ENCODE data around the gene BPIFB6. TPM values are rescaled to one million over a fixed set of nuclear protein-coding genes. Genes with fewer than 3 reads are reported as not detected.

Gene BPIFB6
- total RNA-seq, 1 experiment from 2014 or later: not detected

DNA sequence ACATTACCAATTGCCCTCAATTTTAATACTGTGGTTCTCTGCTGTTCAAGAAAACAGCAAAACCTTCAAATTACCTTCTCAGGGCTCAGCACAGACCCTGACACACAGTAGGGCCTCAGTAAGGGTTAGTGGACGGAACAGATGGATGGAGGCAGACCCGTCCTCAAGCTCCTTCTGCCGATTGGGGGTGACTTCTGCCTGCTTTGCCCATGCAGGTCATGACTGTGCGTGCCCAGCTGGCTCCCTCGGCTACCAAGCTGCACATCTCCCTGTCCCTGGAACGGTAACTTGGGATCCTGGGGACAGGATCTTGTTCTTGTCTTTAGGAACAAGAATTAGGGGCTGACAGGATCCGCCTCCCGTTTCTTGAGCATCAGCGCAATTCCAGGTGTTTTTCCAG lies 38.2 kb downstream of the BPIFB6 start:
- TF ChIP-seq REST (IDR thresholded peaks at IDR 0.05; ENCODE audit: insufficient read depth in 1 of 2, low read depth in 2 of 2, low read length in 1 of 2): no peak
- no peak for TF ChIP-seq SIN3A (IDR thresholded peaks at IDR 0.05; ENCODE audit: borderline replicate concordance, insufficient read depth, low read depth, low read length)
- no peak for TF ChIP-seq TCF7L2 (IDR thresholded peaks at IDR 0.05; ENCODE audit: low read depth, low read length)
- TF ChIP-seq POLR2AphosphoS5 (IDR thresholded peaks at IDR 0.05; ENCODE audit: low read depth, low read length): no peak
- no peak for TF ChIP-seq CTCF (IDR thresholded peaks at IDR 0.05)
- BruUV-seq (replicated peaks): no TSS peak
- POLR2A ChIA-PET: no interaction called here
- CTCF ChIA-PET: no interaction called here
- Histone ChIP-seq H3K36me3 (ENCODE audit: control insufficient read depth, insufficient read depth, low read length) (no peaks in the 10 kb centered on the region), H3K9me3 (ENCODE audit: control insufficient read depth, insufficient read depth, low read depth, low read length) (no peaks in the 10 kb centered on the region), H3K27ac (ENCODE audit: low read length) (no peak overlapping the region), H3K4me1 (ENCODE audit: control insufficient read depth, insufficient read depth, low read length) (no peaks in the 10 kb centered on the region), H3K4me3 (ENCODE audit: low read depth in 2 of 2, low read length in 2 of 2) (no peak overlapping the region), H3K27me3 (ENCODE audit: control insufficient read depth, insufficient read depth, low read length) (no peaks in the 10 kb centered on the region)
- intact Hi-C loops (cut with micrococcal nuclease; ENCODE audit: unreplicated experiment): no loop called here
- no peak for DNase-seq (ENCODE audit: low read depth, low spot score)
- ATAC-seq: no peak
- in situ Hi-C loops (cut with HindIII; ENCODE audit: low pct_unique_long_range_greater_than_20kb, low sequenced_read_pairs): no loop called here

DNA sequence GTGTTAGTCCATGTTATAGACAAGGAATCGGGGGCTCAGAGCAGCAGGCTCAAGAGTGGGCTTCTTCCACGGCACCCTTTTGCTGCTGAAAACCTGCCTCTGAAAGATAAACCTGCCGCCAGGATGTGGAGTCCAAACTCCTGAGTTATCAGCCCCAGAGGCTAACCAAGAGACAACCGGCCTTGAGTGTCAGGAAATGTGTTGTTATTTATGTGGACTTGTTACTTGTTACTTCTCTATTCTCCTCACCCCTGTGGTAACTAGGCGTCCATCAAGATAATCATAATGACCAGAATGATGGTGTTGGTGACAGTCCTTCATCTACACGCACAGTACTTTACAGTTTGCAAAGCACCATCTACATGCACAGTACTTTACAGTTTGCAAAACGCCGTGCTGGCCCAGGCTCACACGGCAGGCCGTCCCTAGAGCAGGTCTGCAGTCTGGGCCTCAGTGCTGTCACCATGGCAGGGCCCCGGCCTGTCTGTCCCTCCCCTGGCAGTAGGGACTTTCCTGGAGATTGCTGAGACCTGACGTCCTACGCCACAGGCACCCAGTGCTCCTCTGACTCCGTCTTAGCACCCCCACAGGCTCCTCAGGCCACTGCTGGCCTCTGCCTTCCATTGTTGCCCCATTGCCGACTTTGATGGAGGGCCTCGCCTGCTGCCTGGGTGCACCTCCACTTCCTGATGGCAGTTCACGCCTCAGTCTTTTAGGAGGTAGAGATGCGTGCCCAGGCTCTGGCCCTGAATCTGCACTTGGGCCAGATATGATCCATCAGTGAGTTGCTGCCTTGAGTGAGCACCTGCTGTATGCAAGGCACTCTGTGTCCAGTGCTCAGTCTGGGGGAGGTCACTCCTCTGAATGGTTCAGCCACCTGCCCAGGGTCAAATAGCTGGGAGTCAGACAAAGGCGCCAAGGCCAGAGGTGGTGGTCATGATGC lies 38.9 kb downstream of the BPIFB6 start:
- no peak for DNase-seq (ENCODE audit: low read depth, low spot score)

More for the DNA sequence above, 38.9 kb downstream of the BPIFB6 start:
- H3K4me1 ChIP-seq (ENCODE audit: control insufficient read depth, insufficient read depth, low read length): no peaks in the 10 kb centered on the region
- H3K4me3 ChIP-seq (ENCODE audit: low read depth in 2 of 2, low read length in 2 of 2): no peak overlapping the region
- ChIA-PET CTCF (no interaction called here), POLR2A (no interaction called here)
- 0 out of 2 replicates have a peak, but pooled peaks have one; percentile 49 for ATAC-seq
- no peak overlapping the region for H3K27ac ChIP-seq (ENCODE audit: low read length)
- in situ Hi-C loops (cut with HindIII; ENCODE audit: low pct_unique_long_range_greater_than_20kb, low sequenced_read_pairs) (no loop called here), intact Hi-C loops (cut with micrococcal nuclease; ENCODE audit: unreplicated experiment) (no loop called here)
- no peaks in the 10 kb centered on the region for H3K27me3 ChIP-seq (ENCODE audit: control insufficient read depth, insufficient read depth, low read length)
- H3K36me3 ChIP-seq (ENCODE audit: control insufficient read depth, insufficient read depth, low read length): no peaks in the 10 kb centered on the region
- BruUV-seq (replicated peaks): no TSS peak
- no peaks in the 10 kb centered on the region for H3K9me3 ChIP-seq (ENCODE audit: control insufficient read depth, insufficient read depth, low read depth, low read length)
- TF ChIP-seq CTCF (IDR thresholded peaks at IDR 0.05) (no peak), TCF7L2 (IDR thresholded peaks at IDR 0.05; ENCODE audit: low read depth, low read length) (no peak), SIN3A (IDR thresholded peaks at IDR 0.05; ENCODE audit: borderline replicate concordance, insufficient read depth, low read depth, low read length) (no peak), REST (IDR thresholded peaks at IDR 0.05; ENCODE audit: insufficient read depth in 1 of 2, low read depth in 2 of 2, low read length in 1 of 2) (no peak), POLR2AphosphoS5 (IDR thresholded peaks at IDR 0.05; ENCODE audit: low read depth, low read length) (no peak)

Data from Panc1 (cell line).